Measurements from ENCODE around the gene CALN1.
A peak's percentile ranks its signal among the peaks of the same experiment; 100 is the strongest.
"Not testable (repeated sequence)": the region's sequence is repeated elsewhere in the genome, so short reads cannot be mapped to it uniquely, and the experiment has no call there.

CALN1 gene

GRCh38 chr7:71740174-71740560 is 672.0 kb downstream of the CALN1 start:
- DNase-seq (ENCODE audit: low spot score), result no peak

GRCh38 chr7:71739520-71740173 is 672.5 kb downstream of the CALN1 start:
- no peak for DNase-seq (ENCODE audit: low spot score)

- not testable (repeated sequence) for DNase-seq (ENCODE audit: low spot score)
Measured at GRCh38 chr7:71737931-71738540, 674.1 kb downstream of the CALN1 start.

- peak; percentile 58 for DNase-seq (ENCODE audit: low spot score)
Measured at GRCh38 chr7:71735961-71736556, 676.1 kb downstream of the CALN1 start.

DNA sequence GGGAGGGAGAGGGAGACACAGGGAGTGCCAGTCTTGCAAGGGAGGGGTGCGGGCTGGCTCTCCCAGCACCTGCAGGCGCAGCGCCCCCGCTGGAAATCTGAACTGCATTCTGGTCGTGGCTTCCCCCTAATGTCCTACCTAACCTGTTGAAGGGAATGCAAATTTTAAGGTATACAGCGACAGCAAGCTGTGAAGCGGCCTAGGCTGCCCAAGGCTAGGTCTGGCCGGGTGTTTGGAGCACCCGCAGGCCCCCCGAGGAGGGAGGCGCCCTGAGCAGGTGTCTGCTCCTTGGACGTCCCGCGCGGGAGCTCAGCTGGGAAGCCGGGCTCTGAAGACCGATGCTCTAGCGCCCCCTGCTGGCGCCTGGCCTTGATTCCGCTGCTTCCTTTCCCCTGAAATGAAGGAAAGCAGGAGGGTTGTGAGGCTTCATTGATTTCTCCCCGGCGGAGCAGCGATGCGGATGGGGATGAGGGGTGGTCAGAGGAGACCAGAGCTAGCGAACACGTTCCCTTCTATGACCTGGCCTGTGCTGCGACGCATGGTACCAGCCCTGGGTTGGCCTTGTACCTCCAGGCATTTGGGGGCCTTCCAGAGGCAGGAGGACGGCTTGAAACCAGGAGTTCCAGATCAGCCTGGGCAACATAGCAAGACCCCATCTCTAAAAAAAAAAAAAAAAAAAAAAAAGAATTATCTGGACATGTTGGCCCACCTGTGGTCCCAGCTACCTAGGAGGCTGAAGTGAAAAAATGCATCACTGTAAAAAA is 678.8 kb downstream of the CALN1 start:
- peak; percentile 67 for DNase-seq (ENCODE audit: low spot score)

DNA sequence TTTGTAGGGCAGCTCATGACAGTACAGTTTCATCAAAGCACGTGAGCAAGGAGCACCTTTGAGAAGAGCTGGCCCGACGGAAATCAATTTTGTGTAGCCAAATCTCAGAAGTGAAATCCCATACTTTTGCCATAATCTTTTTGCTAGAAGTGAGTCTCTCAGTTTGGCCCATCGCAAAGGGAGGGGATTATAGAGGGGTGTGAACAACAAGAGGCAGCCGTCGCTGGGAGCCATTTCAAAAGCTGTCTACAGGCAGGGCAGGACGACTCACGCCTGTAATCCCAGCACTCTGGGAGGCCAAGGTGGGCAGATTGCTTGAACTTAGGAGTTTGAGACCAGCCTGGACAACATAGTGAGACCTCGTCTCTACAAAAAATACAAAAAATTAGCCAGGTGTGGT is 680.4 kb downstream of the CALN1 start:
- DNase-seq (ENCODE audit: low spot score), result no peak

Measured in kidney tubule cell (primary cell).